Putamen (tissue), 1 donor: Measurements from ENCODE around the gene KRTAP9-1.
"Not testable (repeated sequence)": the region's sequence is repeated elsewhere in the genome, so short reads cannot be mapped to it uniquely, and the experiment has no call there.

Source experiments
- DNase-seq: peaks from one replicate; pipeline ENCODE4 v3.0.0-alpha.2; 2016; ENCODE audit warnings: low spot score

Gene KRTAP9-1, protein sequence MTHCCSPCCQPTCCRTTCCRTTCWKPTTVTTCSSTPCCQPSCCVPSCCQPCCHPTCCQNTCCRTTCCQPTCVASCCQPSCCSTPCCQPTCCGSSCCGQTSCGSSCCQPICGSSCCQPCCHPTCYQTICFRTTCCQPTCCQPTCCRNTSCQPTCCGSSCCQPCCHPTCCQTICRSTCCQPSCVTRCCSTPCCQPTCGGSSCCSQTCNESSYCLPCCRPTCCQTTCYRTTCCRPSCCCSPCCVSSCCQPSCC

GRCh38 chr17:41189837-41190318, at the start of gene KRTAP9-1:
KRTAP9-1 (plus strand) TSS chr17:41189887; CDS start chr17:41189887, 0 bp downstream.
- not testable (repeated sequence) for DNase-seq

GRCh38 chr17:41140360-41141131, 49.1 kb upstream of the KRTAP9-1 start, which contains the start of gene KRTAP4-6:
KRTAP4-6 (minus strand) TSS chr17:41140544; CDS start chr17:41140487, 57 bp downstream.
- DNase-seq: no peak

GRCh38 chr17:41141361-41141760, 48.3 kb upstream of the KRTAP9-1 start:
- no peak for DNase-seq

DNA sequence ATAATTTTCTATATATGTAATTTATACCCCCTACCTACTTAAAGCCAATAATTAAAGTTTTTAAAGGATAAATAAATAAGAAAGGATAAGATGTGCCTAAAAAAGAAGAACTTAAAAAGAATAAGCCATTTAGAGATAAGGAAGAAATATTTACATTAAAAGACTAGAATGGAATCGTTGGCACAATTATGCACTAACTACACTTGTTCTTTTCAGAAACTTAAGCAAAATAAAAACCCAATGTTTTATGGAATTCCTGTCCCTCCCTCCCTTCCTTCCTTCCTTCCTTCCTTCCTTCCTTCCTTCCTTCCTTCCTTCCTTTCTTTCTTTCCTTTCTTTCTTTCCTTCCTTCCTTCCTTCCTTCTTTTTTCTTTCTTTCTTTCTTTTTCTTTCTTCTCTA, 44.8 kb upstream of the KRTAP9-1 start:
- no peak for DNase-seq

GRCh38 chr17:41145261-41145660, 44.4 kb upstream of the KRTAP9-1 start:
- DNase-seq: no peak

- DNase-seq: no peak
Observed at GRCh38 chr17:41147531-41148204, 42.0 kb upstream of the KRTAP9-1 start.

GRCh38 chr17:41148971-41149651, 40.6 kb upstream of the KRTAP9-1 start:
- not testable (repeated sequence) for DNase-seq

DNA sequence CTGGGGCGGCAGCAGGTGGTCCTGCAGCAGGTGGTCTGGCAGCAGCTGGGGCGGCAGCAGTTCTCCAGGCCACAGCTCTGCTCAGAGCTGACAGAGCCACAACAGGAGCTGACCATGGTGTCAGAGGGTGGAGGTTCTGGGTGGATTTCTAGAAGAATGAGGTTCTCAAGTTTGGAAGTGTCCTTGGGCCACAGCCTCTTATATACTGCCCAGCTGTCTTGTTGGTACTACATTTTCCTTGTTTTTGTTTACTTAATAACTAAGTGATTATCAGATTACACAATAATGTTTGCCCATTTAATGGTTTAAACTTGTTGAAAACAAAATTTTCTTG, 40.1 kb upstream of the KRTAP9-1 start, which contains the start of gene KRTAP4-5:
Gene KRTAP4-5, minus strand, starts transcription at position 174 of the 334 bp plus-strand sequence. Its CDS starts 58 bp downstream, at position 116.
- DNase-seq: no peak

DNA sequence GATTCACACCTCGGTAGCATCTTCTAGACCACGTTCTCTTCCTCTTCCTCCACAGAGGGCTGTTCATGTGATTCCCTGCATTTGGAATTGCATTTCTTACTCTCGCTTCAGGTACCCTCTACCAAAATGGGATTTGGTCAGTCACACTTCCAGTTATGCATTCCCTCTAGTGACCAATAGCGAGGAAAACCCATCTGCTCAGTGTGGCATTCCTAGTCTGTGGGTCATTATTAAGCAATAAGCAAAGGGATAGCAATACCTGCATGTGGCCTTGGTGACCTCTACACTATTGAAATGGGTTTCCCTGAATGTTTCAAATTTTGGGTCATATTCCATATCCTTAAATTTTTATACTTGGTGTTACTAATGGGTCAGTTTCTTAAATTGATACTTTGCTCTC, 39.7 kb upstream of the KRTAP9-1 start:
- no peak for DNase-seq

GRCh38 chr17:41151525-41151924, 38.2 kb upstream of the KRTAP9-1 start:
- no peak for DNase-seq

- peak; percentile 11 for DNase-seq
Observed at GRCh38 chr17:41153856-41154255, 35.8 kb upstream of the KRTAP9-1 start.

- not testable (repeated sequence) for DNase-seq
Observed at GRCh38 chr17:41160190-41160589, 29.5 kb upstream of the KRTAP9-1 start.

DNA sequence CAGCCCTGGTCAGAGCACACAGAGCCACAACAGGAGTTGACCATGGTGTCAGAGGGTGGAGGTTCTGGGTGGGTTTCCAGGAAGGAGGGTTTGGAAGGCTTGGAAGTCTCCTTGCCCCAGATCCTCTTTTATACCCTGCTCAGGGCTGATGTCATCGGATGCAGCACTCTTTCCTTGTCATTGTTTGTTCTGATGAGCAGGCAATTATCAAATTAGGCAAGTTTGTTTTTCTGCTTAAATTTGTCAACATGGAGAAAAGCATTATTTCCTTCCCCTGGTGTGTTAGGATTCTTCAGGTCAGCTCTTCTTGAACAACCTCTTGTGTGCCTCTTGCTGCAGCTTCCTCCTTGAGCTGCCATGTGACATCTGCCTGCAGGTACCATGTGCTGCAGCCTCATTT, 29.0 kb upstream of the KRTAP9-1 start, which contains the start of gene KRTAP4-4:
Gene KRTAP4-4, minus strand, starts transcription at position 101 of the 400 bp plus-strand sequence. Its CDS starts 57 bp downstream, at position 44.
- no peak for DNase-seq

DNA sequence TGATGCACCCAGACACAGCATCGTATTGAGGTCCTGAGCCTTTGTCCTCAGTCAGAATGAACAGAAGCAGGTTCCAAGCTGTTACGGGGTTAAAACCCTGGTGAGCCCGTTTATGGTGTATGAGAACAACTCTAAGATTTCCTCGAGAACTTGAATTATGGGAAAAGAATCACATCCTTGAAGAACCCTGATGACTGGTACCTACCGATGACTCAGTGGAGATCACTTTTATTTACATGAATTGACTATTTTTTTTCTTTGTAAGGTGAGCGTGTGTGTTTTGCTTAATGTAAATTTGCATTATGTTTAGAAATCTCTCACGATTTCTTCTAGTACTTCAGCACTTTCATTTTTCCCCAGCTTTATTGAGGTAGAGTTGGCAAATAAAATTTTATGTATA, 25.9 kb upstream of the KRTAP9-1 start:
- DNase-seq: no peak

- DNase-seq: no peak
Observed at GRCh38 chr17:41167561-41167960, 22.1 kb upstream of the KRTAP9-1 start.

DNA sequence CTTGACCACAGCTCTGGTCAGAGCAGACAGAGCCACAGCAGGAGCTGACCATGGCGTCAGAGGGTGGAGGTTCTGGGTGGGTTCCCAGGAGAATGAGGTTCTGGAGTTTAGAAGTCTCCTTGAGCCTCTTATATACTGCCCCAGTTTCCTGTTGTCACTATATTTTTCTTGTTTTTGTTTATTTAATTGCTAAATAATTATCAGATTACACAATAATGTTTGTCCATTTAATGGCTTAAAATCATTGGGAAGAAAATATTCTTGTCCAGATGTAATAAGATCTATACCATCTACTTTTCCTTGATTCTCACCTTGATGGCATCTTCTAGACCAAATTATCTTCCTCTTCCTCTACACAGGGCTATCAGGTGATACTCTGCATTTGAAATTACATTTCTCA, 21.6 kb upstream of the KRTAP9-1 start, which contains the start of gene KRTAP4-3:
Gene KRTAP4-3, minus strand, starts transcription at position 101 of the 400 bp plus-strand sequence. Its CDS starts 49 bp downstream, at position 52.
- DNase-seq: no peak

GRCh38 chr17:41171886-41172285, 17.8 kb upstream of the KRTAP9-1 start:
- no peak for DNase-seq

GRCh38 chr17:41176744-41177387, 12.8 kb upstream of the KRTAP9-1 start:
- DNase-seq: no peak

- no peak for DNase-seq
Observed at GRCh38 chr17:41177727-41178271, 11.9 kb upstream of the KRTAP9-1 start, which contains the start of gene KRTAP4-2. KRTAP4-2 (minus strand) TSS chr17:41178221; CDS start chr17:41178164, 57 bp downstream.

- DNase-seq: no peak
Observed at GRCh38 chr17:41178341-41178740, 11.3 kb upstream of the KRTAP9-1 start.
